WERI-Rb-1 (cell line): Measurements from ENCODE around the gene LPAR1.

Experiments used
- DNase-seq: peaks from one replicate; pipeline ENCODE4 v3.0.0-alpha.2; 2020
- H3K27ac ChIP-seq: fragments of 250-450 bp; sonication (Bioruptor Pico); 2 replicates; pipeline ENCODE4 v1.5.1; 2020; ENCODE audit warnings: mild to moderate bottlenecking, moderate library complexity
- H3K27me3 ChIP-seq: fragments of 250-450 bp; sonication (Bioruptor Pico); 2 replicates; pipeline ENCODE4 v1.5.1; 2021; ENCODE audit warnings: mild to moderate bottlenecking, low read depth, moderate library complexity; ENCODE audit not compliant: insufficient read depth, severe bottlenecking
- H3K36me3 ChIP-seq: fragments of 250-450 bp; sonication (Bioruptor Pico); 2 replicates; pipeline ENCODE4 v1.5.1; 2020; ENCODE audit warnings: mild to moderate bottlenecking, moderate library complexity
- H3K4me3 ChIP-seq: 2 replicates; pipeline ENCODE4 v1.5.1; 2011; ENCODE audit warnings: low read depth, mild to moderate bottlenecking, control low read depth, low read length
- H3K9me3 ChIP-seq: fragments of 250-450 bp; sonication (Bioruptor Pico); 2 replicates; pipeline ENCODE4 v1.5.1; 2021; ENCODE audit warnings: mild to moderate bottlenecking, moderate library complexity; ENCODE audit not compliant: severe bottlenecking
- TF ChIP-seq, protein P1 (sequence below): IDR thresholded peaks from 2 replicates; pipeline ENCODE4 v1.5.1; 2011; ENCODE audit warnings: low read depth, mild to moderate bottlenecking, control low read depth, inconsistent platforms, low read length

LPAR1 gene

DNA sequence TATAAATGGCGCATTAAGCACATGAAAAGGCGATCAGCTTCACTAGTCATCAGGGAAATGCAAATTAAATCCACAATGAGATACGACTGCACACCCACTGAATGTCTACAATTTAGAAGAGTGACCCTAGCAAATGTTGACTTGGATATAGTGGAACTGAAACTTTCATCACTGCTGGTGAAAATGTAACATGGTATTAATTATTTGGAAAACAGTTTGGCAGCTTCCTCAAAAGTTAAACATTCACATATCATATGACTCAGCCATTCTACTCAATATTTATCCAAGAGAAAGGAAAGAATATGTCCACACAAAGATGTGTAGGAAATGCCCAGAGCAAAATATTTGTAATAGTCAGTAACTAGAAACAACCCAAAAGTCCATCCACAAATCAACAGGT is 146.5 kb downstream of the LPAR1 start:
- Histone ChIP-seq H3K27ac (no peak overlapping the region), H3K9me3 (no peaks in the 10 kb centered on the region), H3K36me3 (no peaks in the 10 kb centered on the region), H3K27me3 (peaks cover 92% of the 10 kb centered on the region), H3K4me3 (no peak overlapping the region)
- DNase-seq, result no peak
- TF ChIP-seq, protein P1, sequence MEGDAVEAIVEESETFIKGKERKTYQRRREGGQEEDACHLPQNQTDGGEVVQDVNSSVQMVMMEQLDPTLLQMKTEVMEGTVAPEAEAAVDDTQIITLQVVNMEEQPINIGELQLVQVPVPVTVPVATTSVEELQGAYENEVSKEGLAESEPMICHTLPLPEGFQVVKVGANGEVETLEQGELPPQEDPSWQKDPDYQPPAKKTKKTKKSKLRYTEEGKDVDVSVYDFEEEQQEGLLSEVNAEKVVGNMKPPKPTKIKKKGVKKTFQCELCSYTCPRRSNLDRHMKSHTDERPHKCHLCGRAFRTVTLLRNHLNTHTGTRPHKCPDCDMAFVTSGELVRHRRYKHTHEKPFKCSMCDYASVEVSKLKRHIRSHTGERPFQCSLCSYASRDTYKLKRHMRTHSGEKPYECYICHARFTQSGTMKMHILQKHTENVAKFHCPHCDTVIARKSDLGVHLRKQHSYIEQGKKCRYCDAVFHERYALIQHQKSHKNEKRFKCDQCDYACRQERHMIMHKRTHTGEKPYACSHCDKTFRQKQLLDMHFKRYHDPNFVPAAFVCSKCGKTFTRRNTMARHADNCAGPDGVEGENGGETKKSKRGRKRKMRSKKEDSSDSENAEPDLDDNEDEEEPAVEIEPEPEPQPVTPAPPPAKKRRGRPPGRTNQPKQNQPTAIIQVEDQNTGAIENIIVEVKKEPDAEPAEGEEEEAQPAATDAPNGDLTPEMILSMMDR, result no peak

DNA sequence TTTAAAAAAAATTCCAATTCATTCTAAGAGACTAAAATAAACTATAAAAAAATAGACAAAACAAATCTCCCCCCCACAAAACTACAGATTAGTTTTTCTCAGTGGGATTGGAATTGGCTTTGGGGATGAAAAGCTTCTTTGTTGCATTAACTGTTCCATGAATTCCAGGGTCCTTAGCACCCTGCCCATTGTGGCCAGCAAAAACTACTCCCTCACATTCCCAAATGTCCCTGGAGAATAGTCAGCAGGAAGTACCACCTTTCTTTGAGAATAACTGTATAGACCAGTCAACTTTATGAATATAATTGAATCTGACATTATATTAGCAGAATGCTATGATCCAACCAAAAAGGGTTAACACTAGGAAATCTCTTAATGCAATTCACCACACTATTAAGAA is 147.9 kb downstream of the LPAR1 start:
- Histone ChIP-seq H3K9me3 (no peaks in the 10 kb centered on the region), H3K36me3 (no peaks in the 10 kb centered on the region), H3K27me3 (peaks cover 89% of the 10 kb centered on the region), H3K4me3 (no peak overlapping the region), H3K27ac (no peak overlapping the region)
- TF ChIP-seq, protein P1, result no peak
- DNase-seq, result no peak

DNA sequence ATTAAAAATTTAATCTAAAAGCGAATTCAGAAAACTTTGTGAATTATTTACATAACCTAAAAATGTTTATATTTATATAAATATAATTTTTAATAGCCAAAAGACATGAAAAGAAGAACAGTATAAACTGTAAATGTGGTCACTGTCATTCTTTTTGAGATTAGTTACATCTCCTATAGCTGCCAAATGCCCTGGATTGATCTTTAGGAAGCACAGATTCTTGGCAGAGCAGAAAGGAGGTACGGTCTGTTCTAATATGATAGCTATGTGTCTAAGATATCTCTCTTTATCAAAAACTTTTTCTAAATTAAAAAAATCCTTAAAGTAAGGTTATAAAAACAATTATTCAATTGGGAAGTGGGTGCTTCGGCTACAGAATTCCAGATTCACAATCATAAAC is 151.0 kb downstream of the LPAR1 start:
- TF ChIP-seq, protein P1, result no peak
- no peak overlapping the region for H3K4me3 ChIP-seq
- DNase-seq, result no peak
- no peak overlapping the region for H3K27ac ChIP-seq
- H3K36me3 ChIP-seq, result no peaks in the 10 kb centered on the region
- H3K27me3 ChIP-seq, result peaks cover 89% of the 10 kb centered on the region
- H3K9me3 ChIP-seq, result no peaks in the 10 kb centered on the region

DNA sequence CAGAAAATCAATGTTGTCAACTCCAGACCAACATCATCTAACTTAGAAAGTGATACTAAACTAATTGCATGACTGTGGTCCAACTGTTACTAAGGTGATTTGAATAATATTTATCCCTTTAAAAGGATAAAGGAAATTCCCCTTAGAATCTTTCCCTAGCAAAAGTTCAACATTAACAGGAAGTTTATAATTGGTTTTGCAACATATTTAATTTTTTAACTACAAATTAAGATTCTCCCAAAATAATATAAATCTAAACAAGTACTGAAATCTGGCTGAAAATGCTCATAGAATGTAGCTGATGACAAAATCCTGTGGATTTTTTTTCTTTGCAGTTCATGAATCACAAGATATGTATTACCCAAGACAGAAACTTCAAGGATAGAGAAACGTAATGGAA is 151.4 kb downstream of the LPAR1 start:
- Histone ChIP-seq H3K4me3 (no peak overlapping the region), H3K36me3 (no peaks in the 10 kb centered on the region), H3K27ac (no peak overlapping the region), H3K9me3 (no peaks in the 10 kb centered on the region), H3K27me3 (peaks cover 89% of the 10 kb centered on the region)
- TF ChIP-seq, protein P1, result no peak
- no peak for DNase-seq

DNA sequence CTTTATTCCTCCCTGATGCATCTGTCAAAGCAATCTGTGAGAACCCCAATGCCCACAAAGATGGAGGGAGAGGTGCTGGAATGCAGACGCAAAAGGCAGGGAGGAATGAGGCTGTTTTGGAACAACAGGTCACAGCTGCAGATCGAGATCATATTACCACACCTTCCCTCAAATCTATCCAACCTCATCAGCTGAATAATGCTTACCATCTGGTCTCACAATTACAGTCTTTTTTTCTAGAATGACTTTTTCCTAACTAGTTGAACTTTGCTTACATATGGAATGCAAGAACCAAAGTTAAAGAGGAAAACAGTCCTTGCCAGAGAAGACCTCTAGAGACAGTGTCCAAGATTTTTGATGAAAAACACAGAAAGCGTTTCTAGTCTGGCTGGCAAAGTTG is 158.1 kb downstream of the LPAR1 start:
- H3K9me3 ChIP-seq, result no peaks in the 10 kb centered on the region
- no peak for DNase-seq
- TF ChIP-seq, protein P1, result no peak
- H3K4me3 ChIP-seq, result no peak overlapping the region
- H3K27me3 ChIP-seq, result peaks cover 93% of the 10 kb centered on the region
- H3K27ac ChIP-seq, result no peak overlapping the region
- no peaks in the 10 kb centered on the region for H3K36me3 ChIP-seq

DNA sequence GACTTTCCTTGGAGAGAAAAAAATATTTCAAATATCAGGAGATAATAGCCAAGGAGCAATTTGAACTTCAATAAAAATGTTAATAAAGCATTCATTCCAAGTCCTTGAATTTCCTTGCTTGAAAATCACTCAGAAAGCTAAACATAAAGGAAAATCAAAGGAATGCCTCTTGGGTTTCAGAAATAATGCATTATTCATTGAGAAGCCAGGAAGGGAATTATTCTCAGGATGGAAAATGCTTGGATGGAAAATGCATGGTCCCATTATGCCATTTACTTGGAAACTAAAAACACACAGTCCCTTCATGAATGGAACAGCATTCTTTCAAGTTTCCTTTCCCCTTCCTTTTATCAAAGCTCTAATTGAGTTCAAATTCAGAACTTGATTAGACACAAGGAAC is 160.9 kb downstream of the LPAR1 start:
- no peak overlapping the region for H3K27ac ChIP-seq
- no peak for DNase-seq
- no peaks in the 10 kb centered on the region for H3K36me3 ChIP-seq
- H3K9me3 ChIP-seq, result no peaks in the 10 kb centered on the region
- no peak overlapping the region for H3K4me3 ChIP-seq
- H3K27me3 ChIP-seq, result peaks cover 95% of the 10 kb centered on the region
- TF ChIP-seq, protein P1, result no peak
